ENCODE measurements around the gene NOL6. TPM values are rescaled to one million over a fixed set of nuclear protein-coding genes. Genes with fewer than 3 reads are reported as not detected.
"Not testable (repeated sequence)": the region's sequence is repeated elsewhere in the genome, so short reads cannot be mapped to it uniquely, and the experiment has no call there.

NOL6 gene
- total and polyA plus RNA-seq, 9 of the 15 experiments (the other 6 are each of a cell fraction or from before 2014, with no cell fraction given) = 7.7 to 58.9 (median 27.0) TPM

- no peaks in the 10 kb centered on the region for H3K36me3 ChIP-seq (ENCODE audit: control insufficient read depth, insufficient read depth, low read length)
- intact Hi-C loops (cut with micrococcal nuclease) = no loop called here
- CTCF ChIA-PET (ENCODE audit: low intra/inter-chr PET ratio) = no interaction called here
- H4K20me1 ChIP-seq (replicated peaks; ENCODE audit: control insufficient read depth, insufficient read depth, low read length) = no peaks in the 10 kb centered on the region
- FAIRE-seq = no peak
- 44% methylated on average over 2 of the region's 2 CpGs for WGBS (ENCODE audit: insufficient coverage, low coverage, missing lambda C conversion rate)
- BruUV-seq (replicated peaks) = no TSS peak
- no peak for ATAC-seq
- no peak overlapping the region for H2AFZ ChIP-seq (ENCODE audit: low read depth, low read length)
- no peak for TF ChIP-seq ZNF561 (CRISPR knock-in tag; conservative IDR thresholded peaks at IDR 0.05)
- TF ChIP-seq ZNF609 (CRISPR knock-in tag; IDR thresholded peaks at IDR 0.05; ENCODE audit: borderline replicate concordance) = no peak
- H3K9ac ChIP-seq (ENCODE audit: insufficient read depth in 1 of 2, low read depth in 2 of 2, low read length in 2 of 2) = no peak overlapping the region
- H3K4me1 ChIP-seq (replicated peaks in 1 of 2; ENCODE audit: control insufficient read depth in 2 of 2, insufficient read depth in 2 of 2, low read length in 2 of 2) = peaks cover under 1 to 2% of the 10 kb centered on the region in 2 experiments; a peak in 1 of 5 replicates
- DNase-seq (ENCODE audit: extremely low read depth in 1 of 4, low spot score in 3 of 4) = no peak
- in situ Hi-C loops (cut with MboI) = no loop called here
- no peaks in the 10 kb centered on the region for H3K9me1 ChIP-seq (ENCODE audit: control insufficient read depth, insufficient read depth, low read length)
- no peaks in the 10 kb centered on the region for H3K79me2 ChIP-seq (ENCODE audit: control insufficient read depth, insufficient read depth, low read length)
- POLR2A ChIA-PET = no interaction called here
- H3K9me3 ChIP-seq (replicated peaks; ENCODE audit: control insufficient read depth, insufficient read depth, low read depth, low read length) = no peaks in the 10 kb centered on the region
- no peaks in the 10 kb centered on the region for H3K27me3 ChIP-seq (ENCODE audit: control insufficient read depth in 2 of 2, insufficient read depth in 2 of 2, low read length in 2 of 2)
- H3K4me2 ChIP-seq (ENCODE audit: insufficient read depth, low read length) = no peak overlapping the region
- no peak overlapping the region for H3K4me3 ChIP-seq
- H3K27ac ChIP-seq (ENCODE audit: extremely low read depth, low read depth, low read length) = no peak overlapping the region
Observed at GRCh38 chr9:33489066-33489465, 15.3 kb upstream of the NOL6 start.

DNA sequence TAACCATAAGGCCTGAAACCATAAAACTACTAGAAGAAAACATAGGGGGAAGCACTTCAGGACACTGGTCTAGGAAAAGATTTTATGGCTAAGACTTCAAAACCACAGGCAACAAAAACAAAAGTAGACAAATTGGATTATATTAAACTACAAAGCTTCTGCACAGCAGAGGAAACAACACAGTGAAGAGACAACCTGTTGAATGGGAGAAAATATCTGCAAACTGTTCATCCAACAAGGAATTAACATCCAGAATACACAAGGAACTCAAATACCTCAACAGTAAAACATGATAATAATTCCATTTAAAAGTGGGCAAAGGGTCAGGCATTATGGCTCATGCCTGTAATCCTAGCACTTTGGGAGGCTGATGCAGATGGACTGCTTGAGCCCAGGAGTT is 11.6 kb upstream of the NOL6 start:
- POLR2A ChIA-PET; intact Hi-C loops (cut with micrococcal nuclease); H3K27ac ChIP-seq (ENCODE audit: extremely low read depth, low read depth, low read length); in situ Hi-C loops (cut with MboI); ATAC-seq; CTCF ChIA-PET (ENCODE audit: low intra/inter-chr PET ratio); H3K27me3 ChIP-seq (ENCODE audit: control insufficient read depth in 2 of 2, insufficient read depth in 2 of 2, low read length in 2 of 2); H3K9me3 ChIP-seq (replicated peaks; ENCODE audit: control insufficient read depth, insufficient read depth, low read depth, low read length); H4K20me1 ChIP-seq (replicated peaks; ENCODE audit: control insufficient read depth, insufficient read depth, low read length); H3K9me1 ChIP-seq (ENCODE audit: control insufficient read depth, insufficient read depth, low read length); H3K4me3 ChIP-seq; H3K4me1 ChIP-seq (replicated peaks in 1 of 2; ENCODE audit: control insufficient read depth in 2 of 2, insufficient read depth in 2 of 2, low read length in 2 of 2); H3K79me2 ChIP-seq (ENCODE audit: control insufficient read depth, insufficient read depth, low read length); DNase-seq (ENCODE audit: extremely low read depth in 1 of 4, low spot score in 3 of 4); H3K9ac ChIP-seq (ENCODE audit: insufficient read depth in 1 of 2, low read depth in 2 of 2, low read length in 2 of 2); H2AFZ ChIP-seq (ENCODE audit: low read depth, low read length); FAIRE-seq; BruUV-seq (replicated peaks); H3K36me3 ChIP-seq (ENCODE audit: control insufficient read depth, insufficient read depth, low read length); H3K4me2 ChIP-seq (ENCODE audit: insufficient read depth, low read length): not testable (repeated sequence)
